Fibroblast of pulmonary artery (primary cell): ENCODE data around the gene COX7C.
"Not testable (repeated sequence)": the region's sequence is repeated elsewhere in the genome, so short reads cannot be mapped to it uniquely, and the experiment has no call there.

ENCODE experiments used
- DNase-seq: peaks from one replicate; pipeline ENCODE4 v3.0.0-alpha.2; 2010; ENCODE audit warnings: low read depth
- H3K4me3 ChIP-seq: replicated peaks from 2 replicates; pipeline ENCODE4 v1.5.1; 2011; ENCODE audit warnings: low read depth, mild to moderate bottlenecking, control low read depth, low read length, moderate library complexity
- TF ChIP-seq, protein P1 (sequence below): IDR thresholded peaks from 2 replicates; pipeline ENCODE4 v1.5.1; 2011; ENCODE audit warnings: mild to moderate bottlenecking, control low read depth, low read length, inconsistent platforms; ENCODE audit errors: missing control alignments

The COX7C gene, protein sequence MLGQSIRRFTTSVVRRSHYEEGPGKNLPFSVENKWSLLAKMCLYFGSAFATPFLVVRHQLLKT

DNA sequence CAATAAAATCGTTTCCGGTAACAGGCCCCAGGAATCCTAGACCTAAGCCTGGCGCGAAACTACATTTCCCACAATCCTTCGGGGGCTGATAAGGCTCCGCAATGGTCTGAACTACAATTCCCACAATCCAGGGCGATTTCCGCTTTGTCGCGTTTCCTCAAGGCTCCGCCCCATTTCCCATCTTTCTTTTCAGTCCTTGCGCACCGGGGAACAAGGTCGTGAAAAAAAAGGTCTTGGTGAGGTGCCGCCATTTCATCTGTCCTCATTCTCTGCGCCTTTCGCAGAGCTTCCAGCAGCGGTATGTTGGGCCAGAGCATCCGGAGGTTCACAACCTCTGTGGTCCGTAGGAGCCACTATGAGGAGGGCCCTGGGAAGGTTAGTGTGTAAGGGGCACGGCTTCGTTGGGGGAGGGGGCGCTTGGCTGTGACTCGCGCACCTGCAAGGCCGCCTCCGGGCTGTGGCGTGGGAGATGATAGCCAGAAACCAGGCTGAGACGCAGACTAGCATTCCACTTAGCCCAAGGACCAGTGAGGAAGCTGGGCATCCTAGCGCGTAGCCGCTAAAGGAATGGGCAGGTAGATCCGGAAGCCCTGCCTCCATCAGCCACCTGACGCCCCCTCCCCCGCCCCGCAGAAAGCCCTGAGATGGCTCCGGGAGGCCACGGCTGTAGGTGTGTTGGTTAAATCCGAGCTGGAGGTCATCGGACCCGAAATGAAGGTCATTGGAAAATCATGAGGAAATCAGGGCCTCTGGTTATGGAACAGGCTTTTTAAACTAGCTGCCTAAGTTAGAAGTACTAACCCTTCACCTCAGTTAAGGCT, at the start of gene COX7C:
COX7C (plus strand) TSS at position 186 of the 821 bp plus-strand sequence; CDS start at position 301, 115 bp downstream.
- TF ChIP-seq, protein P1, sequence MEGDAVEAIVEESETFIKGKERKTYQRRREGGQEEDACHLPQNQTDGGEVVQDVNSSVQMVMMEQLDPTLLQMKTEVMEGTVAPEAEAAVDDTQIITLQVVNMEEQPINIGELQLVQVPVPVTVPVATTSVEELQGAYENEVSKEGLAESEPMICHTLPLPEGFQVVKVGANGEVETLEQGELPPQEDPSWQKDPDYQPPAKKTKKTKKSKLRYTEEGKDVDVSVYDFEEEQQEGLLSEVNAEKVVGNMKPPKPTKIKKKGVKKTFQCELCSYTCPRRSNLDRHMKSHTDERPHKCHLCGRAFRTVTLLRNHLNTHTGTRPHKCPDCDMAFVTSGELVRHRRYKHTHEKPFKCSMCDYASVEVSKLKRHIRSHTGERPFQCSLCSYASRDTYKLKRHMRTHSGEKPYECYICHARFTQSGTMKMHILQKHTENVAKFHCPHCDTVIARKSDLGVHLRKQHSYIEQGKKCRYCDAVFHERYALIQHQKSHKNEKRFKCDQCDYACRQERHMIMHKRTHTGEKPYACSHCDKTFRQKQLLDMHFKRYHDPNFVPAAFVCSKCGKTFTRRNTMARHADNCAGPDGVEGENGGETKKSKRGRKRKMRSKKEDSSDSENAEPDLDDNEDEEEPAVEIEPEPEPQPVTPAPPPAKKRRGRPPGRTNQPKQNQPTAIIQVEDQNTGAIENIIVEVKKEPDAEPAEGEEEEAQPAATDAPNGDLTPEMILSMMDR = no peak
- peak; percentile 97 for DNase-seq
- peak within 1 kb of the TSS; percentile 98 for H3K4me3 ChIP-seq

DNA sequence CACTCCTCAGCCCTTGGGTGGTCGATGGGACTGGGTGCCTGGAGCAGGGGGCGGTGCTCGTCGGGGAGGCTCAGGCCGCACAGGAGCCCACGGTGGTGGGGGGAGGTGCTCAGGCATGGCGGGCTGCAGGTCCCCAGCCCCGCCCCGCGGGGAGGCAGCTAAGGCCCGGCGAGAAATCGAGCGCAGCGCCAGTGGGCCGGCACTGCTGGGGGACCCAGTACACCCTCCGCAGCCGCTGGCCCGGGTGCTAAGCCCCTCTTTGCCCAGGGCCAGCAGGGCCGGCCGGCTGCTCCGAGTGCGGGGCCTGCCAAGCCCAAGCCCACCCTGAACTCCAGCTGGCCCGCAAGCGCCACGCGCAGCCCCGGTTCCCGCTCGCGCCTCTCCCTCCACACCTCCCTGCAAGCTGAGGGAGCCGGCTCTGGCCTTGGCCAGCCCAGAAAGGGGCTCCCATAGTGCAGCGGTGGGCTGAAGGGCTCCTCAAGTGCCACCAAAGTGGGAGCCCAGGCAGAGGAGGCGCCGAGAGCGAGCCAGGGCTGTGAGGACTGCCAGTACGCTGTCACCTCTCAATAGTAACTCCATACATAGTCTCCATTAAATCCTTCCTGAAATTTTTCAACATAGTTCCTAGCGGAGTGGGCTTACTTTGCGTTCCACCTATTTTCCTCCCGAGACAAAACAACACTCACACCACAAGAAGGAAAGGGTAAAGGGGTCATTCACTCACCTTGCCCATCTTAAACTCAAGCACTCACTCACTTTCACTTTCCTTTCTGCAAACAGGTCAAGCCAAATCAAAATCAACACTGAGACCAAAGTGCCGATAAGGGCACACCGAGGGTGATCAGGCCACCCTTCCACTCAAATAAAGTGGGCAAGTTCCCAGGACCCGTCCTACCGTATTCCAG, 48.0 kb upstream of the COX7C start:
- not testable (repeated sequence) for H3K4me3 ChIP-seq, DNase-seq

DNA sequence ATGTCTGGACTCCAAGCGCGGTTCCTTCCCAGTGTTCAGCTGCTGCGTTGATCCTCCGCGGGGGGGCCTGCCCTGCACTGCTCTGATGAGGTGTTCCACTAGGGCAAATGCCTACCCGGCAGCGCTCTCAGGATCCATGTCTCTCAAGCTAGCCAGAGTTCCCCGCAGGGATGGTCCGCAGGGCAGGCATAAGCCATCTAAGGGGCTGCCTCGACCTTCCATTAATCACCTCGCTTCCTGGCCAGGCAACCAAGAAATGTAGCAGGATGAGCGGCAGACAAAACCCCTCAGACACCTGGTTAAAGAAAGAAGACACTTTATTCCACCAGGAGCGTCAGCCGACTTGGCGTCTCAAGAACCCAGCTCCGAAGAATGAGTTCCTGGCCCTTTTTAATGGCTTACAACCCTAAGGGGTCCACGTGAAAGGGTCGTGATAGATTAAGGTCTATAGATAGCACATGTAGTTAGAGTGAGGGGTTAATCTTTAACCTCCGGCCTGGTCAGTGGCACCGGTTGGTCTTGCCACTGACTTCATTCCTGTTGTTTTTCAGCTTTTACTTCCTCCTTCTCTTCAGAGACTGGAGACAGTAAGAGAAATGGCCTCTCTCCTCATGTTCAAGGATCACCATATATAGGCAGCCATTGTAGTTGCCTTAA, 47.2 kb upstream of the COX7C start:
- TF ChIP-seq, protein P1 = no peak
- no peak for DNase-seq
- no peak overlapping the region for H3K4me3 ChIP-seq

DNA sequence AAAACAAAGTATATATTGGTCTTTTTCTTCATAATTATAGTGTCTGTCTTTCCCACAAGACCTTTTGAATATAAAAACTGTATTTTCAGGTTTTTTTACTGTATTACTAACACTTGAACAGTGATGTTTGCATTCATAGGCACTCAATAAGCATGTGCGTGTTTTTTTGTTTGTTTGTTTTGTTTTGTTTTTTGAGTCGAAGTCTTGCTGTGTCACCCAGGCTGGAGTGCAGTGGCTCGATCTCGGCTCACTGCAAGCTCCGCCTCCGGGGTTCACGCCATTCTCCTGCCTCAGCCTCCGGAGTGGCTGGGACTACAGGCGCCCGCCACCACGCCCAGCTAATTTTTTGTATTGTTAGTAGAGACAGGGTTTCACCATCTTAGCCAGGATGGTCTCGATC, 46.6 kb upstream of the COX7C start:
- H3K4me3 ChIP-seq, DNase-seq: not testable (repeated sequence)

DNA sequence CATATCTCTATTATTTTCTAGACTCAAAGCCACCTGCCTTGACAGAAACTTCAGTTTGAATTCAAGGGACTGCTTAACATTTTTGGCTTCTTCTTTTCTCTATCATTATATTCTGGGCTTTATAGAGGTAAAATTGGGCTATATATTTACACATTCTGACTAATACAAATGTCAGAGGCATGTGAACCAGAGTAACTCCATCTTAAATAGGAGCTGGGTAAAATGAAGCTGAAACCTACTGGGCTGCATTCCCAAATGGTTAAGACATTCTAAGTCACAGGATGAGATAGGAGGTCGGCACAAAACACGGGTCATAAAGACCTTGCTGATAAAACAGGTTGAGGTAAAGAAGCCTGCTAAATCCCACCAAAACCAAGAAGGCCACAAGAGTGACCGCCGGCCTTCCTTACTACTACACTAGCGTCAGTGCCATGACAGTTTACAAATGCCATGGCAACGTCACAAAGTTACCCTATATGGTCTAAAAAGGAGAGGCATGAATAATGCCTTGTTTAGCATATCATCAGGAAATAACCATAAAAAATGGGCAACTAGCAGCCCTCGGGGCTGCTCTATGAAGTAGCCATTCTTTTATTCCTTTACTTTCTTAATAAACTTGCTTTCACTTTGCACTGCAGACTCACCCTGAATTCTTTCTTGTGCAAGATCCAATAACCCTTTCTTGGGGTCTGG, 44.8 kb upstream of the COX7C start:
- H3K4me3 ChIP-seq = no peak overlapping the region
- TF ChIP-seq, protein P1 = no peak
- no peak for DNase-seq

DNA sequence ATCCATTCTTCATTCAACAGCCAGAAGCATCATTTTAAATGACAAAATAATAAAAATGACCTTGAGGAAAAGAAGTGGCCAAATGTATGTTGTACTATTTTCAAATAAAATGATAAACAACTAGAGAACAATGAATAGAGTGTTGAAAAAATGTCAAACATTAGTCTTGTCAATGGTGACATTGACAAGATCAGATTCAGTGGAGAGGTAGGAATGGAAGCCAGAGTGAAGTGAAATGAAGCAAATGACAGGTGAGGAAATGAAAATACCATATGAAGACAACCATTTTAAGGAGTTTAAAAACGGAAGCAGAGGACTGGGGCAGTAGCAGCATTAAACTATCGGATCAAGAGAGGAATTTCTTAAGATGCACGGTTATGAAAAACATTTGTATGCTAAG, 38.2 kb upstream of the COX7C start:
- no peak for DNase-seq
- TF ChIP-seq, protein P1 = no peak
- no peak overlapping the region for H3K4me3 ChIP-seq

DNA sequence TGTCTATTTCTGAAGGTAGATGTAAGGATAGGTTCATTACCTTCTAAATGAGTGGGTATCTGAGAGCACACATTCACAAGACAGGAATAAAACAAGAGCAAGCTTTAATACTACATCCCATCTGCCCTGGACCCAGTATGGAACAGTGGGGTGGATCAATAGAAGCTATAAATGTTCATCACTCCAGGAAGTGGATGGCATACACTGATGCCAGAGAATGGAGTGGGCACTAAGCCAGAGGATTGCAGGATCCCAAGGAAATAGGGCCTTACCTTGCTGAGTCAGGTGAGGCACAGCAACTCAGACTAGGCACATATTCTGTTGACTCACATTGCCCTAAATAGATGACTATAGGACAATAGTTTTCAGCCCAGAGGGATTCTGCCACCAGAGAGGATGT, 21.3 kb upstream of the COX7C start:
- no peak for DNase-seq

More for the DNA sequence above, 21.3 kb upstream of the COX7C start:
- no peak overlapping the region for H3K4me3 ChIP-seq
- TF ChIP-seq, protein P1 = no peak
